Vagina (tissue), 2 donors: ENCODE data around the gene IRAK3.

ENCODE experiments used
- CTCF ChIP-seq, 3 experiments: fragments of 450-650 bp in 2 of 3; fragments of 200-600 bp in 1 of 3; sonication (generic) in 1 of 3; IDR thresholded peaks; one replicate each; pipeline ENCODE4 v1.5.1; 2017 to 2019; ENCODE audit warnings: antibody characterized with exemption in 3 of 3, mild to moderate bottlenecking in 2 of 3, moderate library complexity in 2 of 3
- POLR2A ChIP-seq, 2 donors: fragments of 450-650 bp; IDR thresholded peaks; one replicate each; pipeline ENCODE4 v1.6.1; 2017; ENCODE audit warnings: antibody characterized with exemption in 2 of 2, mild to moderate bottlenecking in 2 of 2, moderate library complexity in 2 of 2

- TF ChIP-seq CTCF (IDR thresholded peaks at IDR 0.05) (no peak), POLR2A (IDR thresholded peaks at IDR 0.05) (no peak)
Measured at GRCh38 chr12:66232263-66232662, 43.2 kb downstream of the IRAK3 start.
